K562 (cell line): ENCODE results near the gene JRKL. TPM values are rescaled to one million over a fixed set of nuclear protein-coding genes. Genes with fewer than 3 reads are reported as not detected.

Source experiments
- CHD2 ChIP-seq: IDR thresholded peaks from 2 replicates; pipeline ENCODE4 v1.6.1; 2011; ENCODE audit warnings: low read depth, low read length
- E4F1 ChIP-seq: fragments of 250-450 bp; sonication (Bioruptor Pico); IDR thresholded peaks from 2 replicates; pipeline ENCODE4 v1.5.0; 2021; ENCODE audit warnings: mild to moderate bottlenecking, borderline replicate concordance
- GMEB1 ChIP-seq: fragments of 250-450 bp; sonication (Bioruptor Pico); IDR thresholded peaks from 2 replicates; pipeline ENCODE4 v1.4.0; 2020; ENCODE audit warnings: mild to moderate bottlenecking
- LCOR ChIP-seq: sonication (generic); formaldehyde crosslinking; IDR thresholded peaks from 2 replicates; pipeline ENCODE4 v1.8.0; 2022; ENCODE audit warnings: mild to moderate bottlenecking, missing genetic modification reagents
- MAZ ChIP-seq, 2 experiments: fragments of 450-650 bp in 1 of 2; sonication (generic) in 1 of 2; formaldehyde crosslinking; IDR thresholded peaks in 1 of 2; conservative IDR thresholded peaks in 1 of 2; 2 replicates each; pipeline versions ENCODE4 v1.4.0 to v1.5.0; 2020; ENCODE audit warnings: mild to moderate bottlenecking in 1 of 2, missing genetic modification reagents in 1 of 2
- MGA ChIP-seq: fragments of 450-650 bp; IDR thresholded peaks from 2 replicates; pipeline ENCODE4 v1.6.1; 2016; ENCODE audit warnings: mild to moderate bottlenecking, moderate library complexity
- PATZ1 ChIP-seq: fragments of 250-450 bp; sonication (Bioruptor Pico); IDR thresholded peaks from 2 replicates; pipeline ENCODE4 v1.5.0; 2020; ENCODE audit warnings: mild to moderate bottlenecking, borderline replicate concordance
- SREBF2 ChIP-seq: sonication (generic); formaldehyde crosslinking; IDR thresholded peaks from 2 replicates; pipeline ENCODE4 v1.4.0; 2020; ENCODE audit warnings: mild to moderate bottlenecking, missing genetic modification reagents
- polyA plus RNA-seq, 8 experiments: library from polyadenylated mRNA; depleted of rRNA in 4 of 8; stranded (reverse) in 5 of 8; unstranded in 3 of 8; fragments of >200 nt; fragmentation: Nextera tagmentation in 2 of 8; fragmentation: Illumina TruSeq in 1 of 8; extraction: Ambion mirVana in 2 of 8; extraction: Trizol in 1 of 8; gene quantifications; 2 replicates each; pipeline versions ENCODE4 v1.2.1 to v1.2.3, GENCODE V29; 2011 to 2014; ENCODE audit warnings: inconsistent platforms in 1 of 8, missing spikeins in 1 of 8
- total RNA-seq, 7 experiments: library from RNA; depleted of rRNA in 6 of 7; stranded (reverse); fragments of >200 nt in 6 of 7; fragmentation: Illumina TruSeq in 2 of 7; extraction: Trizol in 2 of 7; gene quantifications; 2 replicates each; pipeline versions ENCODE4 v1.2.1 to v1.2.3, GENCODE V29; 2011 to 2021; ENCODE audit warnings: low replicate concordance in 1 of 7

Gene JRKL
- total and polyA plus RNA-seq, 9 of the 15 experiments (the other 6 are each of a cell fraction or from before 2014, with no cell fraction given), result 4.5 to 14.8 (median 8.5) TPM

GRCh38 chr11:96389720-96390487 lies at the start of gene JRKL, which contains the start of gene CCDC82 (continued):
- peak; percentile 89 for TF ChIP-seq MGA
- TF ChIP-seq GMEB1 (CRISPR knock-in tag), result no peak
- TF ChIP-seq PATZ1, result no peak
- TF ChIP-seq MAZ (CRISPR knock-in tag; conservative IDR thresholded peaks at IDR 0.05 in 1 of 2, IDR thresholded peaks at IDR 0.05 in 1 of 2), result peak; percentile 73 to 74; a peak in 3 of 4 replicates
- TF ChIP-seq SREBF2 (CRISPR knock-in tag), result no peak
- peak; percentile 62 for TF ChIP-seq LCOR (CRISPR knock-in tag)
- no peak for TF ChIP-seq E4F1 (CRISPR knock-in tag)
- no peak for TF ChIP-seq CHD2
